HCT116 (cell line): ENCODE data around the gene GRID2.

Experiments used
- ATF3 ChIP-seq: IDR thresholded peaks from 2 replicates; pipeline ENCODE4 v1.6.1; 2012
- EZH2phosphoT487 ChIP-seq: fragments of 200-600 bp; IDR thresholded peaks from 2 replicates; pipeline ENCODE4 v1.6.1; 2018; ENCODE audit warnings: antibody characterized with exemption, borderline replicate concordance
- POLR2A ChIP-seq: IDR thresholded peaks from 2 replicates; pipeline ENCODE4 v1.7.0; 2011; ENCODE audit warnings: borderline replicate concordance; ENCODE audit not compliant: insufficient read depth, insufficient read length; ENCODE audit errors: extremely low read depth

GRCh38 chr4:92455951-92456350 is 152.2 kb downstream of the GRID2 start:
- no peak for TF ChIP-seq EZH2phosphoT487
- TF ChIP-seq POLR2A, result no peak
- TF ChIP-seq ATF3, result no peak
